ENCODE data around the gene JAM3.
"Not testable (repeated sequence)": the region's sequence is repeated elsewhere in the genome, so short reads cannot be mapped to it uniquely, and the experiment has no call there.

JAM3 gene

GRCh38 chr11:134063991-134064747, 4.7 kb upstream of the JAM3 start:
- peak; percentile 67 for DNase-seq

- no peak for DNase-seq
Observed at GRCh38 chr11:134065381-134065780, 3.5 kb upstream of the JAM3 start.

- no peak for DNase-seq
Observed at GRCh38 chr11:134066943-134067885, 1.7 kb upstream of the JAM3 start.

- DNase-seq = peak; percentile 58
Observed at GRCh38 chr11:134069426-134070341, 812 bp downstream of the JAM3 start.

GRCh38 chr11:134070342-134070845, 1.5 kb downstream of the JAM3 start:
- DNase-seq = no peak

- DNase-seq = no peak
Observed at GRCh38 chr11:134071306-134071705, 2.4 kb downstream of the JAM3 start.

- peak; percentile 44 for DNase-seq
Observed at GRCh38 chr11:134071766-134072402, 3.0 kb downstream of the JAM3 start.

- no peak for DNase-seq
Observed at GRCh38 chr11:134072844-134073243, 4.0 kb downstream of the JAM3 start.

- no peak for DNase-seq
Observed at GRCh38 chr11:134074346-134074745, 5.5 kb downstream of the JAM3 start.

- no peak for DNase-seq
Observed at GRCh38 chr11:134074766-134075165, 5.9 kb downstream of the JAM3 start.

GRCh38 chr11:134079317-134079716, 10.4 kb downstream of the JAM3 start:
- DNase-seq = no peak

GRCh38 chr11:134081258-134081657, 12.4 kb downstream of the JAM3 start:
- DNase-seq = not testable (repeated sequence)

GRCh38 chr11:134082990-134083389, 14.1 kb downstream of the JAM3 start:
- no peak for DNase-seq

GRCh38 chr11:134086376-134086775, 17.5 kb downstream of the JAM3 start:
- no peak for DNase-seq

- DNase-seq = not testable (repeated sequence)
Observed at GRCh38 chr11:134092006-134092405, 23.1 kb downstream of the JAM3 start.

- no peak for DNase-seq
Observed at GRCh38 chr11:134097166-134097565, 28.3 kb downstream of the JAM3 start.

- no peak for DNase-seq
Observed at GRCh38 chr11:134098566-134099184, 29.8 kb downstream of the JAM3 start.

GRCh38 chr11:134100171-134100570, 31.3 kb downstream of the JAM3 start:
- DNase-seq = no peak

- no peak for DNase-seq
Observed at GRCh38 chr11:134101282-134101681, 32.4 kb downstream of the JAM3 start.

GRCh38 chr11:134110252-134110815, 41.5 kb downstream of the JAM3 start:
- no peak for DNase-seq

- not testable (repeated sequence) for DNase-seq
Observed at GRCh38 chr11:134113787-134114186, 44.9 kb downstream of the JAM3 start.
